ENCODE data around the gene HEATR1. TPM values are rescaled to one million over a fixed set of nuclear protein-coding genes. Genes with fewer than 3 reads are reported as not detected.

HEATR1 gene
- 10 to 100 TPM; 12.7 to 18.3 (median 16.8) TPM for total RNA-seq

GRCh38 chr1:236603991-236604904 is at the start of gene HEATR1:
Gene HEATR1 (minus strand): TSS chr1:236604516. CDS start chr1:236604095, 421 bp downstream.
- H3K4me3 ChIP-seq (ENCODE audit: low read depth, poor library complexity, severe bottlenecking): peak within 1 kb of the TSS; percentile 80
- intact Hi-C loops (cut with DNase I; ENCODE audit: low total_unique reads): no loop called here
- peak; percentile 93 to 98 for DNase-seq (ENCODE audit: low spot score in 2 of 2)
- 0 to 1% methylated on average over 49 to 53 of the region's 54 CpGs for WGBS, 2 donors
- no peak for TF ChIP-seq CTCF (IDR thresholded peaks at IDR 0.05)
- no peak for TF ChIP-seq POLR2A (IDR thresholded peaks at IDR 0.05)

- no peak overlapping the region for H3K4me3 ChIP-seq (ENCODE audit: low read depth, poor library complexity, severe bottlenecking)
- DNase-seq (ENCODE audit: low spot score in 2 of 2): no peak
- TF ChIP-seq POLR2A (IDR thresholded peaks at IDR 0.05) (no peak), CTCF (IDR thresholded peaks at IDR 0.05) (no peak)
- intact Hi-C loops (cut with DNase I; ENCODE audit: low total_unique reads): no loop called here
- 86 to 90% methylated on average over 5 of the region's 5 CpGs for WGBS, 2 donors
Observed at GRCh38 chr1:236645016-236645680, 40.8 kb upstream of the HEATR1 start.

- H3K4me3 ChIP-seq (ENCODE audit: low read depth, poor library complexity, severe bottlenecking): no peak overlapping the region
- TF ChIP-seq POLR2A (IDR thresholded peaks at IDR 0.05) (no peak), CTCF (IDR thresholded peaks at IDR 0.05) (no peak)
- intact Hi-C loops (cut with DNase I; ENCODE audit: low total_unique reads): no loop called here
- no peak for DNase-seq (ENCODE audit: low spot score in 2 of 2)
- WGBS, 2 donors: 70 to 90% methylated on average over 4 of the region's 4 CpGs
Observed at GRCh38 chr1:236642763-236643162, 38.4 kb upstream of the HEATR1 start.

- no peak overlapping the region for H3K4me3 ChIP-seq (ENCODE audit: low read depth, poor library complexity, severe bottlenecking)
- intact Hi-C loops (cut with DNase I; ENCODE audit: low total_unique reads): no loop called here
- WGBS, 2 donors: 65 to 70% methylated on average over 4 of the region's 4 CpGs
- TF ChIP-seq POLR2A (IDR thresholded peaks at IDR 0.05) (no peak), CTCF (IDR thresholded peaks at IDR 0.05) (no peak)
- DNase-seq (ENCODE audit: low spot score in 2 of 2): no peak
Observed at GRCh38 chr1:236639686-236640085, 35.4 kb upstream of the HEATR1 start.

GRCh38 chr1:236638945-236639344 is 34.6 kb upstream of the HEATR1 start:
- TF ChIP-seq POLR2A (IDR thresholded peaks at IDR 0.05) (no peak), CTCF (IDR thresholded peaks at IDR 0.05) (no peak)
- DNase-seq (ENCODE audit: low spot score in 2 of 2): no peak
- H3K4me3 ChIP-seq (ENCODE audit: low read depth, poor library complexity, severe bottlenecking): no peak overlapping the region
- 86 to 89% methylated on average over 13 of the region's 13 CpGs for WGBS, 2 donors
- intact Hi-C loops (cut with DNase I; ENCODE audit: low total_unique reads): no loop called here

Data from lower leg skin (tissue), 4 donors.